22Rv1 (cell line): ENCODE measurements around the gene PAPPA.

Experiments used
- H3K27ac ChIP-seq: fragments of 450-650 bp; 2 replicates; pipeline ENCODE4 v1.5.1; 2017
- CTCF ChIP-seq: fragments of 450-650 bp; IDR thresholded peaks from 2 replicates; pipeline ENCODE4 v1.5.1; 2017; ENCODE audit warnings: mild to moderate bottlenecking
- ZFX ChIP-seq: fragments of 450-650 bp; IDR thresholded peaks from 2 replicates; pipeline ENCODE4 v1.6.1; 2017; ENCODE audit warnings: antibody characterized with exemption, borderline replicate concordance

Gene PAPPA

DNA sequence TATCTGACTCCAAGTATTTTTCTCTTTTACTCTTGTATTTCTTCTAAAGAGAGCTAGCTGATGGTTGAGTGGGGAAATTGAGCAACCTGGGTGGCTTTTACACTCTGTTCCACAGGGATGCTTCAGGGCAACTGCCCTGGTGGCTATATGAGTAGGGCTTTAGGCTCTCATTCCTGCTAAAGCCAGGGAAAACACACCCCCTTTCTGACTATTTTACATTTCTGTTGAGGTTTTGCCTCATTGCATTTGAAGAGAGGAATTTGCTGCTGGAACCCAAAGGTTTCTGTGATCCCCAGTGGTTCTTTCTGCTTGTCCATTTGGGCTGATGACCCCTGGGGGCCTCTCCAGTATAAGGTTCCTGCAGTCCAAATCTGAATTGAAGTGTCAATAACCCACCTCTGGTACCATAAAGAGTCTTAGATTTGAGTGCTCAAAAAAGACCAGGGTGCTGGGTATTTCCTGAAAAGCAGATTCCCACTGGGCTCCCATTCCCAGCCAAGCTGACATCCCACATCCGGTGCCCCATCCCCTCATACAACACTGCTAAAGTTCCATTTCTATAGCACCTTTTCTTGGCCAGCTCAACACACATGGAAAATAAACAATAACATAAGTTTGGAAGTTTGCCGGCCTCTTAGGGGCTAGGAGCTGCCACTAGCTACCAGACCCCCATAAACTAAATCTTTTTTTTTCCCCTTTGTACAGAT is 59.5 kb downstream of the PAPPA start:
- H3K27ac ChIP-seq = no peak overlapping the region
- no peak for TF ChIP-seq CTCF
- no peak for TF ChIP-seq ZFX

GRCh38 chr9:116213693-116214047 is 60.1 kb downstream of the PAPPA start:
- no peak for TF ChIP-seq CTCF
- no peak for TF ChIP-seq ZFX
- H3K27ac ChIP-seq = no peak overlapping the region

DNA sequence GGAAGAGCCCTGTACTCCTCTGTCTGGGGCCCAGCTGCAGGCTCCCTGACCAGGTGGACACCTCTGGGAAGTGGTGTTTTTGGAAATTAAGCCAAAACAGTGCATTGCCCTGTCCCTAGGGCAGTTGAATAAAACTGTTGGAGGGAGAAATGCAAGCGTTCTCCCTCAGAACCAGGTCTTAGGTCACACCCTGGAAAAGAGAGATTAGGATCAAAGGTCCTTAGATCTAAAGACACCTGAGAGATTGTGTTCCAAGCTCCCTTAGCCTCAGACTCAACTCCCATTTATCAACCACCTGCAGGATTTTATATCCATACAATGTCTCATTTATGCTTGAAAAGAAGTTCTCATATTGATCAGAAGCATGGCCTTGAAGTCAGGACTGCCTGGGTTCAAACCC is 64.8 kb downstream of the PAPPA start:
- H3K27ac ChIP-seq = no peak overlapping the region
- TF ChIP-seq ZFX (no peak), CTCF (no peak)

- TF ChIP-seq ZFX (no peak), CTCF (no peak)
- no peak overlapping the region for H3K27ac ChIP-seq
Measured at GRCh38 chr9:116219686-116220085, 66.1 kb downstream of the PAPPA start.

DNA sequence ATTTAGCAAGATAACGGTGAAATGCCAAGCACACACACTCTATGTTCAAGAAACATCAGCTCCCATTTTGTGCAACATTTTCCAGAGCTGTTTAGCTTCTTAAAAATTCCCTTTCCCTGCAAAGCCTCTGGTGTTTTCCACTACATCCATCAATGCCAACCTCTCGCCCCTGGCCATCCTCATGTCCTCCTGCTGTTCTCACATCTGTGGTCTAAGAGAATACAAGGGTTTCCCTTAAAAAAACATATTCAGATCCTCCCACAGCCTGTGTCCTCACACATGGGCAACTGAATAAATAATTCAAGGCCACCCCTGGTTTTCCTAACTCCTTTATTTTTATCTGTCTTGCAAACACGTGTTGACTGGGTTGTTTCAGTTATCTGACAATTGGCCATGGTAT is 70.3 kb downstream of the PAPPA start:
- TF ChIP-seq CTCF = no peak
- no peak for TF ChIP-seq ZFX
- H3K27ac ChIP-seq = no peak overlapping the region

DNA sequence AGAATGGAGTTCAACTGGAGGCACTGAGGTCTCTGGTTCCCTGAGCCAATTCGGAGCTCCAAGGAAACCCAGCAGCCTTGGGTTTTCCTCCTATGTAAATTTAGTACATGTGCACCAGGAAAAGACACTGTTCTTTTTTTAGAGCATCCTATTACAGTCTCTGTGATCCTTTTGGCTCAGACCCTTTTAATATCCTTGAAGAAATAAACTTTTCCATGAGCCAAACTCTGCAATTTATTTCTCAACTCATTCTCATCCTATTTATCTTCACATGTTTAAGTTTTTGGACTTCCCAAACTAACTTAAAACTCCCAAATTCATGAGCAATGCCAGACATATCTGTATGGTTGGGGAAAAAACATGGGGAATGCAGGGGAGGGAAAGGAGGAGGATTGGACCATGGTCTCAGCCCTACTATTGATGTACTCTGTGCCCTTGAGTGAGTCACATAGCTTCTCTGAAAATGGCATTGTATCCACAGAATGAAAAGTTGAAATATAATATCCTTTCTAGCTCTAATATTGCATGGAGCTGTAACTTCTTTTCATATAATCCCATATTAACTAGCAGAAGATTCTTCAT is 76.6 kb downstream of the PAPPA start:
- no peak overlapping the region for H3K27ac ChIP-seq
- TF ChIP-seq ZFX = no peak
- TF ChIP-seq CTCF = no peak

GRCh38 chr9:116232424-116233159 is 79.0 kb downstream of the PAPPA start:
- TF ChIP-seq ZFX = no peak
- no peak for TF ChIP-seq CTCF
- H3K27ac ChIP-seq = no peak overlapping the region
